ENCODE results near the gene USP2. TPM values are rescaled to one million over a fixed set of nuclear protein-coding genes. Genes with fewer than 3 reads are reported as not detected.

USP2 gene
- total and polyA plus RNA-seq, 3 experiments from 2014 or later = 0.15 to 0.51 TPM; not detected in 1

- Histone ChIP-seq H3K4me1 (ENCODE audit: insufficient read depth, low read length) (peaks cover 28% of the 10 kb centered on the region), H3K9me3 (ENCODE audit: low read length) (no peaks in the 10 kb centered on the region), H3K27me3 (ENCODE audit: insufficient read depth, low read length, poor library complexity, severe bottlenecking) (no peaks in the 10 kb centered on the region), H3K27ac (ENCODE audit: low read depth, low read length) (no peak overlapping the region), H3K36me3 (ENCODE audit: insufficient read depth, low read length) (peaks cover 3% of the 10 kb centered on the region), H3K4me3 (ENCODE audit: low read length) (peak overlapping the region; percentile 34)
- no peak overlapping the region for H3K4me3 Mint-ChIP-seq
- ChIA-PET CTCF (interaction anchor here (3.7 kb wide), 1 partner anchor 18 kb away, joined by 10 read pairs; no protein-coding TSS in a partner anchor), POLR2A (interaction anchor here (0.7 kb wide), 2 partner anchors 10 to 15 kb away, joined by 3 read pairs; no protein-coding TSS in a partner anchor)
- peak overlapping the region in 7 of 8 donors; percentile 39 to 86 (median 66) for H3K27ac Mint-ChIP-seq
- DNase-seq = peak in 1 of 5 donors; percentile 52
- peaks cover 0 to 51% (median 15%) of the 10 kb centered on the region in 3 donors for H3K36me3 Mint-ChIP-seq
- H3K4me1 Mint-ChIP-seq = peaks cover 0 to 10% (median 8%) of the 10 kb centered on the region in 3 donors
- H3K9me3 Mint-ChIP-seq = no peaks in the 10 kb centered on the region
- peaks cover 0 to 2% of the 10 kb centered on the region in 2 donors for H3K27me3 Mint-ChIP-seq
Measured at GRCh38 chr11:119305556-119306372, 75.7 kb downstream of the USP2 start.

Other genes with a start within 250 kb of the USP2 start
- gene ABCG4, start 232.6 kb downstream of the USP2 start, total RNA-seq = under 1 TPM; 0.11 to 0.18 TPM
- not detected for gene ABCG4, start 232.6 kb downstream of the USP2 start, polyA plus RNA-seq
- gene NLRX1, start 213.0 kb downstream of the USP2 start, total RNA-seq = 10 to 100 TPM; 16.1 to 16.7 TPM
- 11.3 TPM for gene NLRX1, start 213.0 kb downstream of the USP2 start, polyA plus RNA-seq
- gene NHERF4, start 196.2 kb downstream of the USP2 start, total RNA-seq = under 1 TPM in 1 of 2 experiments, not detected in 1; 0.42 TPM
- not detected for gene NHERF4, start 196.2 kb downstream of the USP2 start, polyA plus RNA-seq
- gene CBL, start 175.4 kb downstream of the USP2 start, total RNA-seq = 10 to 100 TPM; 25.9 to 26.1 TPM
- 10.4 TPM for gene CBL, start 175.4 kb downstream of the USP2 start, polyA plus RNA-seq
- 1 to 10 TPM; 2.0 to 2.7 TPM for gene MCAM, start 64.6 kb downstream of the USP2 start, total RNA-seq
- gene MCAM, start 64.6 kb downstream of the USP2 start, polyA plus RNA-seq = 1.6 TPM
- 10 to 100 TPM; 33.2 to 34.8 TPM for gene RNF26, start 47.2 kb downstream of the USP2 start, total RNA-seq
- gene RNF26, start 47.2 kb downstream of the USP2 start, polyA plus RNA-seq = 46.1 TPM
- not detected for gene C1QTNF5, start 40.8 kb downstream of the USP2 start, total RNA-seq
- gene C1QTNF5, start 40.8 kb downstream of the USP2 start, polyA plus RNA-seq = not detected
- gene MFRP, start 35.0 kb downstream of the USP2 start, total RNA-seq = not detected
- gene MFRP, start 35.0 kb downstream of the USP2 start, polyA plus RNA-seq = not detected
- gene THY1, start 41.5 kb upstream of the USP2 start, total RNA-seq = under 1 TPM; 0.40 to 0.74 TPM
- gene THY1, start 41.5 kb upstream of the USP2 start, polyA plus RNA-seq = not detected